ENCODE measurements around the gene SLC12A6. TPM values are rescaled to one million over a fixed set of nuclear protein-coding genes. Genes with fewer than 3 reads are reported as not detected.

The SLC12A6 gene
- total and polyA plus RNA-seq, 2 of the 13 experiments (the other 11 are each of a cell fraction or from before 2014, with no cell fraction given) = 15.2 to 30.1 TPM

DNA sequence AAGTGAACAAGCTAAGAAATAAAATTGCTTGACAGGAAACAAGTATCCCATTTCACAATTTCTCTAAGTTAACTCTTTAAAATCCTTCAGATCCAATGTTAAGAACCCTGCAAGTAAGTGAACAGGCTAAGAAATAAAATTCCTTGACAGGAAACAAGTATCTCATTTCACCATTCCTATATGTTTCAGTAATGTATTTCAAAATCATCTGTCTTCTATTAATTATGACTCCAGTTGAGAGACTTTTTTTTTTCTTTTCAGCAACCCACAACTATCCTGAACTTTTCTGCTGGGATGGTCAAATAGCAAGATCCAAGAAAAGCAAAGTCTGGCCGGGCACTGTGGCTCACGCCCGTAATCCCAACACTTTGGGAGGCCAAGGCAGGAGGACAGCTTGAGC, 2.4 kb upstream of the SLC12A6 start:
- ChIA-PET POLR2A (no interaction called here), CTCF (ENCODE audit: low intra/inter-chr PET ratio, low total read pairs) (no interaction called here)
- ATAC-seq (no peak), DNase-seq (ENCODE audit: low spot score) (no peak), FAIRE-seq (no peak)
- Histone ChIP-seq H3K79me2 (ENCODE audit: insufficient read depth, low read length) (peaks cover 19% of the 10 kb centered on the region), H4K20me1 (ENCODE audit: insufficient read depth, low read length) (no peaks in the 10 kb centered on the region), H3K4me2 (ENCODE audit: low read depth, low read length) (no peak overlapping the region), H3K4me1 (ENCODE audit: insufficient read depth, low read length) (peaks cover 39% of the 10 kb centered on the region), H3K27ac (ENCODE audit: extremely low read length, insufficient read depth, low read length) (no peak overlapping the region), H3K9me3 (ENCODE audit: low read length) (no peaks in the 10 kb centered on the region), H3K27me3 (ENCODE audit: control insufficient read depth in 1 of 2, insufficient read depth in 2 of 2, low read length in 2 of 2) (no peaks in the 10 kb centered on the region; a peak in 1 of 5 replicates), H3K36me3 (replicated peaks in 1 of 2; ENCODE audit: control insufficient read depth in 1 of 2, insufficient read depth in 2 of 2, low read length in 2 of 2) (peaks cover 0 to 3% of the 10 kb centered on the region in 2 experiments; a peak in 1 of 5 replicates), H3K4me3 (replicated peaks in 1 of 3; ENCODE audit: insufficient read depth in 1 of 3, low read depth in 2 of 3, low read length in 3 of 3) (no peak overlapping the region), H2AFZ (ENCODE audit: low read length) (no peak overlapping the region), H3K9ac (ENCODE audit: insufficient read depth, low read depth, low read length) (no peak overlapping the region)
- intact Hi-C loops (cut with micrococcal nuclease; ENCODE audit: unreplicated experiment) = loop anchor here (2.0 to 10.0 kb wide), 2 partner anchors 99 to 235 kb away; partner anchors contain the start of genes EMC7 and PGBD4
- in situ Hi-C loops (cut with HindIII; ENCODE audit: extremely low pct_ligation_motif_present, low pct_unique_long_range_greater_than_20kb) = no loop called here
- BruUV-seq (replicated peaks) = no TSS peak
- 95% methylated on average over 3 of the region's 3 CpGs for WGBS (ENCODE audit: low lambda C conversion rate)
- TF ChIP-seq NAIF1 (CRISPR knock-in tag; IDR thresholded peaks at IDR 0.05; ENCODE audit: borderline replicate concordance) (no peak), CCDC6 (CRISPR knock-in tag; IDR thresholded peaks at IDR 0.05) (no peak), SMAD3 (CRISPR knock-in tag; IDR thresholded peaks at IDR 0.05) (no peak), CBFB (CRISPR knock-in tag; IDR thresholded peaks at IDR 0.05) (no peak), ZNF143 (CRISPR knock-in tag; IDR thresholded peaks at IDR 0.05) (no peak), HNRNPL (IDR thresholded peaks at IDR 0.05; ENCODE audit: low read depth, low read length) (no peak), MTA1 (CRISPR knock-in tag; IDR thresholded peaks at IDR 0.05; ENCODE audit: borderline replicate concordance) (no peak), XRCC5 (optimal IDR thresholded peaks at IDR 0.05; ENCODE audit: low read length) (no peak), HOXA9 (CRISPR knock-in tag; IDR thresholded peaks at IDR 0.05; ENCODE audit: borderline replicate concordance) (no peak), CCAR2 (optimal IDR thresholded peaks at IDR 0.05; ENCODE audit: low read depth, low read length) (no peak), ZSCAN12 (CRISPR knock-in tag; IDR thresholded peaks at IDR 0.05) (no peak), YEATS2 (CRISPR knock-in tag; IDR thresholded peaks at IDR 0.05; ENCODE audit: borderline replicate concordance) (no peak), TP53 (CRISPR knock-in tag; conservative IDR thresholded peaks at IDR 0.05) (no peak)
- TF ChIP-seq, protein P1, sequence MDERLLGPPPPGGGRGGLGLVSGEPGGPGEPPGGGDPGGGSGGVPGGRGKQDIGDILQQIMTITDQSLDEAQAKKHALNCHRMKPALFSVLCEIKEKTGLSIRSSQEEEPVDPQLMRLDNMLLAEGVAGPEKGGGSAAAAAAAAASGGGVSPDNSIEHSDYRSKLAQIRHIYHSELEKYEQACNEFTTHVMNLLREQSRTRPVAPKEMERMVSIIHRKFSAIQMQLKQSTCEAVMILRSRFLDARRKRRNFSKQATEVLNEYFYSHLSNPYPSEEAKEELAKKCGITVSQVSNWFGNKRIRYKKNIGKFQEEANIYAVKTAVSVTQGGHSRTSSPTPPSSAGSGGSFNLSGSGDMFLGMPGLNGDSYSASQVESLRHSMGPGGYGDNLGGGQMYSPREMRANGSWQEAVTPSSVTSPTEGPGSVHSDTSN (CRISPR knock-in tag; IDR thresholded peaks at IDR 0.05) = no peak
- TF ChIP-seq, protein P2, sequence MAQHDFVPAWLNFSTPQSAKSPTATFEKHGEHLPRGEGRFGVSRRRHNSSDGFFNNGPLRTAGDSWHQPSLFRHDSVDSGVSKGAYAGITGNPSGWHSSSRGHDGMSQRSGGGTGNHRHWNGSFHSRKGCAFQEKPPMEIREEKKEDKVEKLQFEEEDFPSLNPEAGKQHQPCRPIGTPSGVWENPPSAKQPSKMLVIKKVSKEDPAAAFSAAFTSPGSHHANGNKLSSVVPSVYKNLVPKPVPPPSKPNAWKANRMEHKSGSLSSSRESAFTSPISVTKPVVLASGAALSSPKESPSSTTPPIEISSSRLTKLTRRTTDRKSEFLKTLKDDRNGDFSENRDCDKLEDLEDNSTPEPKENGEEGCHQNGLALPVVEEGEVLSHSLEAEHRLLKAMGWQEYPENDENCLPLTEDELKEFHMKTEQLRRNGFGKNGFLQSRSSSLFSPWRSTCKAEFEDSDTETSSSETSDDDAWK (CRISPR knock-in tag; IDR thresholded peaks at IDR 0.05) = no peak
- TF ChIP-seq, protein P3, sequence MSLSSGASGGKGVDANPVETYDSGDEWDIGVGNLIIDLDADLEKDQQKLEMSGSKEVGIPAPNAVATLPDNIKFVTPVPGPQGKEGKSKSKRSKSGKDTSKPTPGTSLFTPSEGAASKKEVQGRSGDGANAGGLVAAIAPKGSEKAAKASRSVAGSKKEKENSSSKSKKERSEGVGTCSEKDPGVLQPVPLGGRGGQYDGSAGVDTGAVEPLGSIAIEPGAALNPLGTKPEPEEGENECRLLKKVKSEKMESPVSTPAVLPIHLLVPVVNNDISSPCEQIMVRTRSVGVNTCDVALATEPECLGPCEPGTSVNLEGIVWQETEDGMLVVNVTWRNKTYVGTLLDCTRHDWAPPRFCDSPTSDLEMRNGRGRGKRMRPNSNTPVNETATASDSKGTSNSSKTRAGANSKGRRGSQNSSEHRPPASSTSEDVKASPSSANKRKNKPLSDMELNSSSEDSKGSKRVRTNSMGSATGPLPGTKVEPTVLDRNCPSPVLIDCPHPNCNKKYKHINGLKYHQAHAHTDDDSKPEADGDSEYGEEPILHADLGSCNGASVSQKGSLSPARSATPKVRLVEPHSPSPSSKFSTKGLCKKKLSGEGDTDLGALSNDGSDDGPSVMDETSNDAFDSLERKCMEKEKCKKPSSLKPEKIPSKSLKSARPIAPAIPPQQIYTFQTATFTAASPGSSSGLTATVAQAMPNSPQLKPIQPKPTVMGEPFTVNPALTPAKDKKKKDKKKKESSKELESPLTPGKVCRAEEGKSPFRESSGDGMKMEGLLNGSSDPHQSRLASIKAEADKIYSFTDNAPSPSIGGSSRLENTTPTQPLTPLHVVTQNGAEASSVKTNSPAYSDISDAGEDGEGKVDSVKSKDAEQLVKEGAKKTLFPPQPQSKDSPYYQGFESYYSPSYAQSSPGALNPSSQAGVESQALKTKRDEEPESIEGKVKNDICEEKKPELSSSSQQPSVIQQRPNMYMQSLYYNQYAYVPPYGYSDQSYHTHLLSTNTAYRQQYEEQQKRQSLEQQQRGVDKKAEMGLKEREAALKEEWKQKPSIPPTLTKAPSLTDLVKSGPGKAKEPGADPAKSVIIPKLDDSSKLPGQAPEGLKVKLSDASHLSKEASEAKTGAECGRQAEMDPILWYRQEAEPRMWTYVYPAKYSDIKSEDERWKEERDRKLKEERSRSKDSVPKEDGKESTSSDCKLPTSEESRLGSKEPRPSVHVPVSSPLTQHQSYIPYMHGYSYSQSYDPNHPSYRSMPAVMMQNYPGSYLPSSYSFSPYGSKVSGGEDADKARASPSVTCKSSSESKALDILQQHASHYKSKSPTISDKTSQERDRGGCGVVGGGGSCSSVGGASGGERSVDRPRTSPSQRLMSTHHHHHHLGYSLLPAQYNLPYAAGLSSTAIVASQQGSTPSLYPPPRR (CRISPR knock-in tag; IDR thresholded peaks at IDR 0.05; ENCODE audit: borderline replicate concordance) = no peak

All from HepG2 (cell line).